ENCODE results near the gene PIK3CG. TPM values are rescaled to one million over a fixed set of nuclear protein-coding genes. Genes with fewer than 3 reads are reported as not detected.
"Not testable (repeated sequence)": the region's sequence is repeated elsewhere in the genome, so short reads cannot be mapped to it uniquely, and the experiment has no call there.

PIK3CG gene
- total RNA-seq, 1 donor from 2014 or later, result 0.23 TPM

- H3K4me3 ChIP-seq (ENCODE audit: low read depth, low read length), result no peak overlapping the region
- DNase-seq (ENCODE audit: low read depth), result no peak
- no peak for TF ChIP-seq CTCF (conservative IDR thresholded peaks at IDR 0.05; ENCODE audit: low read depth, low read length)
Measured at GRCh38 chr7:106824458-106824857, 40.6 kb upstream of the PIK3CG start.

GRCh38 chr7:106827626-106828025 lies 37.5 kb upstream of the PIK3CG start:
- H3K4me3 ChIP-seq (ENCODE audit: low read depth, low read length), result no peak overlapping the region
- DNase-seq (ENCODE audit: low read depth), result no peak
- TF ChIP-seq CTCF (conservative IDR thresholded peaks at IDR 0.05; ENCODE audit: low read depth, low read length), result no peak

- DNase-seq (ENCODE audit: low read depth), result no peak
- no peak for TF ChIP-seq CTCF (conservative IDR thresholded peaks at IDR 0.05; ENCODE audit: low read depth, low read length)
- H3K4me3 ChIP-seq (ENCODE audit: low read depth, low read length), result no peak overlapping the region
Measured at GRCh38 chr7:106829496-106829895, 35.6 kb upstream of the PIK3CG start.

- DNase-seq (ENCODE audit: low read depth); H3K4me3 ChIP-seq (ENCODE audit: low read depth, low read length): not testable (repeated sequence)
Measured at GRCh38 chr7:106830896-106831295, 34.2 kb upstream of the PIK3CG start.

- no peak for DNase-seq (ENCODE audit: low read depth)
- TF ChIP-seq CTCF (conservative IDR thresholded peaks at IDR 0.05; ENCODE audit: low read depth, low read length), result no peak
- no peak overlapping the region for H3K4me3 ChIP-seq (ENCODE audit: low read depth, low read length)
Measured at GRCh38 chr7:106836816-106837215, 28.3 kb upstream of the PIK3CG start.

GRCh38 chr7:106839511-106839910 lies 25.6 kb upstream of the PIK3CG start:
- DNase-seq (ENCODE audit: low read depth), result no peak
- H3K4me3 ChIP-seq (ENCODE audit: low read depth, low read length), result no peak overlapping the region
- no peak for TF ChIP-seq CTCF (conservative IDR thresholded peaks at IDR 0.05; ENCODE audit: low read depth, low read length)

GRCh38 chr7:106840342-106840741 lies 24.7 kb upstream of the PIK3CG start:
- H3K4me3 ChIP-seq (ENCODE audit: low read depth, low read length), result no peak overlapping the region
- peak; percentile 61 for DNase-seq (ENCODE audit: low read depth)
- no peak for TF ChIP-seq CTCF (conservative IDR thresholded peaks at IDR 0.05; ENCODE audit: low read depth, low read length)
